ENCODE results near the gene MYOT. TPM values are rescaled to one million over a fixed set of nuclear protein-coding genes. Genes with fewer than 3 reads are reported as not detected.

The MYOT gene
- total RNA-seq, 4 donors from 2014 or later, result 99.0 to 801 (median 294) TPM

DNA sequence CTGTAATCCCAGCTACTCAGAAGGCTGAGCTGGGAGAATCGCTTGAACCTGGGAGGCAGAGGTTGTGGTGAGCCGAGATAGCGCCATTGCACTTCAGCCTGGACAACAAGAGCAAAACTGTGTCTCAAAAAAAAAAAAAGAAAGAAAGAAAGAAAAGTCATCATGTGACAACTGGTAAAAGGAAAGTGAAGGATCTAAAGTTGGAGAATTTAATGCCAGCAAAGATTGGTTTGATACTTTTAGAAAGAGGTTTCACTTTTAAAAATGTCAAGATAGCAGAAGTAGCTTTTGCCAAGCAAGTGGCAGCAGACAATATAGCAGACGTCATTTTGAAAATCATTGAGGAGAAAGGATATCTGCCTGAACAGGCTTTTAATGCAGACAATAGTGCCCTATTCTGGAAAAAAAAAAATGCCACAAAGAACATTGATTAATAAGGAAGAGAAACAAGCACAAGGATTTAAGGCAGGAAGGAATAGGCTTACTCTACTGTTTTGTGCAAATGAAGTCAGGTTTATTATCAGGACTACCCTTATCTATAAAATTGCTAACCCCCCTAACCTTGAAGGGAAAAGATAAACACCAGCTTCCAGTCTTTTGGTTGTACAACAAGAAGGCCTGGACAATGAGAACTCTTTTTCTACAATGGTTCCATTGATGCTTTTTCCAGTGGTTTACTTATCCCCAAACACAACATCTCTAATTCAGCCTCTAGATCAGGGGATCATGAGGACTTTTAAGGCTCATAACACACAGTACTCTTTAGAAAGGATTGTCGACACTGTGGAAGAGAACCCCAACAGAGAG lies 33.6 kb downstream of the MYOT start:
- in situ Hi-C loops (cut with MboI; ENCODE audit: low sequenced_read_pairs in 4 of 4), result no loop called here
- intact Hi-C loops (cut with DNase I; ENCODE audit: low total_unique reads), result no loop called here
- Histone ChIP-seq H3K36me3 (no peaks in the 10 kb centered on the region), H3K4me1 (no peaks in the 10 kb centered on the region), H3K27me3 (no peaks in the 10 kb centered on the region), H3K27ac (no peak overlapping the region), H3K9me3 (no peaks in the 10 kb centered on the region), H3K4me3 (no peak overlapping the region)
- no peak for ATAC-seq
- no peak for DNase-seq
- TF ChIP-seq, protein P1, sequence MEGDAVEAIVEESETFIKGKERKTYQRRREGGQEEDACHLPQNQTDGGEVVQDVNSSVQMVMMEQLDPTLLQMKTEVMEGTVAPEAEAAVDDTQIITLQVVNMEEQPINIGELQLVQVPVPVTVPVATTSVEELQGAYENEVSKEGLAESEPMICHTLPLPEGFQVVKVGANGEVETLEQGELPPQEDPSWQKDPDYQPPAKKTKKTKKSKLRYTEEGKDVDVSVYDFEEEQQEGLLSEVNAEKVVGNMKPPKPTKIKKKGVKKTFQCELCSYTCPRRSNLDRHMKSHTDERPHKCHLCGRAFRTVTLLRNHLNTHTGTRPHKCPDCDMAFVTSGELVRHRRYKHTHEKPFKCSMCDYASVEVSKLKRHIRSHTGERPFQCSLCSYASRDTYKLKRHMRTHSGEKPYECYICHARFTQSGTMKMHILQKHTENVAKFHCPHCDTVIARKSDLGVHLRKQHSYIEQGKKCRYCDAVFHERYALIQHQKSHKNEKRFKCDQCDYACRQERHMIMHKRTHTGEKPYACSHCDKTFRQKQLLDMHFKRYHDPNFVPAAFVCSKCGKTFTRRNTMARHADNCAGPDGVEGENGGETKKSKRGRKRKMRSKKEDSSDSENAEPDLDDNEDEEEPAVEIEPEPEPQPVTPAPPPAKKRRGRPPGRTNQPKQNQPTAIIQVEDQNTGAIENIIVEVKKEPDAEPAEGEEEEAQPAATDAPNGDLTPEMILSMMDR (IDR thresholded peaks at IDR 0.05 in 4 of 5, conservative IDR thresholded peaks at IDR 0.05 in 1 of 5), result no peak
- TF ChIP-seq POLR2A (IDR thresholded peaks at IDR 0.05), result no peak

DNA sequence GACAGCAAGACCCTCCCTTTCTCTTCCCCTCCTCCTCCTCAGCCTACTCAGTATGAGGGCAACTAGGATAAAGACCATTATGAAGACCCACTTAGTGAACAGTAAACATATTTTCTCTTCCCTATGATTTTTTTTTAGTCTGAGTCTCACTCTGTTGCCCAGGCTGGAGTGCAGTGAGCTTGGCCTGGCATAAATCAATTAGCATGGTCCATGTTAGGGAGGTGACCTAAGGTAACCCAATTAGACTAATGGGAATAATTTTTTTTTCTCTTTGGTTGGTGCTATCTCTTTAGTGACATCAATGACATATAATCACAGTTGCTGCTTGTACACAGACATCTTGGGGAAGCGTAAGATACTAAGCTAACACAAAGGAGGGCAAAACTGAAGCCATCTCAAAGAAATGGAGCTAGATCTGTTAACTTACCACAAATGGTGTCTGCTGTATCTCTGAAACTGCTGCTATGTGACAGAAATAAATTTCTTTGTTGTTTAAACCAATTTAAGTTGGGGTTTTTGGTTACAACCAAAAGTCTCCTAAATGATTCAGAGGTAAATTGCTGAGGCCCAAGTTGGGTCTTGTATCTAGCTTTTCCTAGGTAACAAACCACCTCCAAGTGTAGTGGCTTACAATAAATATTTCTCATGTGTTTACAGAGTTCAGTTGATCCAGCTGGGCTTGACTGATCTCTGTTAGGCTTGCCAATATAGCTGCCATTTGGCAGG lies 34.9 kb downstream of the MYOT start:
- Histone ChIP-seq H3K27ac (no peak overlapping the region), H3K9me3 (no peaks in the 10 kb centered on the region), H3K36me3 (no peaks in the 10 kb centered on the region), H3K27me3 (no peaks in the 10 kb centered on the region), H3K4me1 (no peaks in the 10 kb centered on the region), H3K4me3 (no peak overlapping the region)
- TF ChIP-seq, protein P1 (IDR thresholded peaks at IDR 0.05 in 4 of 5, conservative IDR thresholded peaks at IDR 0.05 in 1 of 5), result no peak
- TF ChIP-seq POLR2A (IDR thresholded peaks at IDR 0.05), result no peak
- intact Hi-C loops (cut with DNase I; ENCODE audit: low total_unique reads), result no loop called here
- in situ Hi-C loops (cut with MboI; ENCODE audit: low sequenced_read_pairs in 4 of 4), result no loop called here
- DNase-seq, result no peak
- no peak for ATAC-seq

DNA sequence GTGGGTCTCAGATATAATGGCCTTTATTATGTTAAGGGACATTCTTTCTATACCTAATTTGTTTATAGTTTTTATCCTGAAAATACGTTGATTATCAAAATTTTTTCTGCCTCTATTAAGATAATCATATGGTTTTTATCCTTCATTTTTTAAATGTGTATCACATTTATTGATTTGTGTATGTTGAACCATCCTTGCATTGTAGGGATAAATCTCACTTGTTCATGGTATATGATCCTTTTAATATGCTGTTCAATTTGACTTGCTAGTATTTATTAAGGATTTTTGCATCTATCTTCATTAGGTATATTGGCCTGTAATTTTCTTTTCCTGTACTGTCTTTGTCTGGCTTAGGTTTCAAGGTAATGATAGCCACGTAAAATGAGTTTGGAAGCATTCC lies 47.1 kb downstream of the MYOT start:
- Histone ChIP-seq H3K36me3 (no peaks in the 10 kb centered on the region), H3K4me3 (no peak overlapping the region), H3K27me3 (no peaks in the 10 kb centered on the region), H3K27ac (no peak overlapping the region), H3K9me3 (no peaks in the 10 kb centered on the region), H3K4me1 (no peaks in the 10 kb centered on the region)
- intact Hi-C loops (cut with DNase I; ENCODE audit: low total_unique reads), result no loop called here
- DNase-seq (no peak), ATAC-seq (no peak)
- in situ Hi-C loops (cut with MboI; ENCODE audit: low sequenced_read_pairs in 4 of 4), result no loop called here
- TF ChIP-seq, protein P1 (IDR thresholded peaks at IDR 0.05 in 4 of 5, conservative IDR thresholded peaks at IDR 0.05 in 1 of 5), result no peak
- TF ChIP-seq POLR2A (IDR thresholded peaks at IDR 0.05), result no peak

GRCh38 chr5:137916923-137917322 lies 49.3 kb downstream of the MYOT start:
- no peak for ATAC-seq

More at GRCh38 chr5:137916923-137917322, 49.3 kb downstream of the MYOT start:
- Histone ChIP-seq H3K9me3 (no peaks in the 10 kb centered on the region), H3K4me3 (no peak overlapping the region), H3K27me3 (no peaks in the 10 kb centered on the region), H3K36me3 (no peaks in the 10 kb centered on the region), H3K4me1 (no peaks in the 10 kb centered on the region), H3K27ac (no peak overlapping the region)
- in situ Hi-C loops (cut with MboI; ENCODE audit: low sequenced_read_pairs in 4 of 4), result no loop called here
- no peak for DNase-seq
- TF ChIP-seq, protein P1 (IDR thresholded peaks at IDR 0.05 in 4 of 5, conservative IDR thresholded peaks at IDR 0.05 in 1 of 5), result no peak
- no peak for TF ChIP-seq POLR2A (IDR thresholded peaks at IDR 0.05)
- intact Hi-C loops (cut with DNase I; ENCODE audit: low total_unique reads), result no loop called here

All from gastrocnemius medialis (tissue), 4 donors.